Vagina (tissue), 2 donors: Measurements from ENCODE around the gene BCAT1.

Experiments used
- POLR2A ChIP-seq, 2 donors: fragments of 450-650 bp; IDR thresholded peaks; one replicate each; pipeline ENCODE4 v1.6.1; 2017; ENCODE audit warnings: antibody characterized with exemption in 2 of 2, mild to moderate bottlenecking in 2 of 2, moderate library complexity in 2 of 2
- POLR2AphosphoS5 ChIP-seq, 2 donors: sonication (generic); formaldehyde crosslinking; IDR thresholded peaks; one replicate each; pipeline ENCODE4 v1.9.0; 2017; ENCODE audit warnings: antibody characterized with exemption in 2 of 2, mild to moderate bottlenecking in 2 of 2, low read depth in 1 of 2; ENCODE audit not compliant: insufficient read depth in 1 of 2
- TF ChIP-seq, protein P1 (sequence below), 3 experiments: fragments of 450-650 bp in 2 of 3; fragments of 200-600 bp in 1 of 3; sonication (generic) in 1 of 3; IDR thresholded peaks; one replicate each; pipeline ENCODE4 v1.5.1; 2017 to 2019; ENCODE audit warnings: antibody characterized with exemption in 3 of 3, mild to moderate bottlenecking in 2 of 3, moderate library complexity in 2 of 3

DNA sequence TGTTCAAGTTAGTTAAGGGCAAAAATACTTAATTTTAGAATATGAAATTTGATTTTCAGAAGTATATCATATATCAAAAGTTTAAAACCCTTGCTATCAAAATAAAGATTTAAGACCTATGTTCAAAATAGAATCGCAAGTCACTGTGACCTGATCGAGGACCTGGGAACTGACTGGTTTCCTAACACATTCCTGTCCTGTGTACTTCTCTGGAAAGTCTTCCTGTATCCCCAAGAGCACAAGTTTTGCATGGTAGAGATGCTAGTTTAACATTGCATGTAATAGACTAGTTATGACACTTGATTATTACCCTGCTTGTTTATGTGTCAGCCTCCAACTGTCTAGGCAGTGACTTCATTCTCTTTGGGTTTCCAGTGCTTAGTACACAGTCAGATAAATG is 30.3 kb downstream of the BCAT1 start:
- TF ChIP-seq POLR2AphosphoS5 (IDR thresholded peaks at IDR 0.05; ENCODE audit: insufficient read depth in 1 of 2, low read depth in 1 of 2) (no peak), POLR2A (IDR thresholded peaks at IDR 0.05) (no peak)
- TF ChIP-seq, protein P1, sequence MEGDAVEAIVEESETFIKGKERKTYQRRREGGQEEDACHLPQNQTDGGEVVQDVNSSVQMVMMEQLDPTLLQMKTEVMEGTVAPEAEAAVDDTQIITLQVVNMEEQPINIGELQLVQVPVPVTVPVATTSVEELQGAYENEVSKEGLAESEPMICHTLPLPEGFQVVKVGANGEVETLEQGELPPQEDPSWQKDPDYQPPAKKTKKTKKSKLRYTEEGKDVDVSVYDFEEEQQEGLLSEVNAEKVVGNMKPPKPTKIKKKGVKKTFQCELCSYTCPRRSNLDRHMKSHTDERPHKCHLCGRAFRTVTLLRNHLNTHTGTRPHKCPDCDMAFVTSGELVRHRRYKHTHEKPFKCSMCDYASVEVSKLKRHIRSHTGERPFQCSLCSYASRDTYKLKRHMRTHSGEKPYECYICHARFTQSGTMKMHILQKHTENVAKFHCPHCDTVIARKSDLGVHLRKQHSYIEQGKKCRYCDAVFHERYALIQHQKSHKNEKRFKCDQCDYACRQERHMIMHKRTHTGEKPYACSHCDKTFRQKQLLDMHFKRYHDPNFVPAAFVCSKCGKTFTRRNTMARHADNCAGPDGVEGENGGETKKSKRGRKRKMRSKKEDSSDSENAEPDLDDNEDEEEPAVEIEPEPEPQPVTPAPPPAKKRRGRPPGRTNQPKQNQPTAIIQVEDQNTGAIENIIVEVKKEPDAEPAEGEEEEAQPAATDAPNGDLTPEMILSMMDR (IDR thresholded peaks at IDR 0.05) = no peak
